Suprapubic skin (tissue), 4 donors: ENCODE data around the gene DAZL. TPM values are rescaled to one million over a fixed set of nuclear protein-coding genes. Genes with fewer than 3 reads are reported as not detected.

Source experiments
- DNase-seq, 2 donors: peaks; one replicate each; pipeline ENCODE4 v3.0.0-alpha.2; 2019; ENCODE audit warnings: low spot score in 2 of 2
- H3K27ac ChIP-seq: fragments of 200-600 bp; sonication (generic); one replicate; pipeline ENCODE4 v1.5.1; 2019
- H3K27me3 ChIP-seq: fragments of 200-600 bp; sonication (generic); one replicate; pipeline ENCODE4 v1.5.1; 2019
- H3K36me3 ChIP-seq: fragments of 200-600 bp; sonication (generic); one replicate; pipeline ENCODE4 v1.5.1; 2019
- H3K4me1 ChIP-seq: fragments of 200-600 bp; sonication (generic); one replicate; pipeline ENCODE4 v1.5.1; 2019
- H3K4me3 ChIP-seq: fragments of 200-600 bp; sonication (generic); one replicate; pipeline ENCODE4 v1.5.1; 2019; ENCODE audit warnings: mild to moderate bottlenecking
- H3K9me3 ChIP-seq: fragments of 200-600 bp; sonication (generic); one replicate; pipeline ENCODE4 v1.5.1; 2019
- EP300 ChIP-seq: sonication (generic); formaldehyde crosslinking; IDR thresholded peaks from one replicate; pipeline ENCODE4 v1.6.1; 2017; ENCODE audit warnings: antibody characterized with exemption
- POLR2A ChIP-seq, 2 donors: fragments of 450-650 bp; IDR thresholded peaks; one replicate each; pipeline ENCODE4 v1.6.1; 2017; ENCODE audit warnings: antibody characterized with exemption in 2 of 2, mild to moderate bottlenecking in 2 of 2, moderate library complexity in 2 of 2
- POLR2AphosphoS5 ChIP-seq, 3 donors: sonication (generic); formaldehyde crosslinking; IDR thresholded peaks; one replicate each; pipeline ENCODE4 v1.6.1; 2017; ENCODE audit warnings: antibody characterized with exemption in 3 of 3
- WGBS: methylation state at CpG from one replicate; pipeline ENCODE4 v1.1.5; 2018; 5-methylcytosine and 5-hydroxymethylcytosine counted together
- total RNA-seq, 4 donors: library from RNA; depleted of rRNA; stranded (reverse); fragments of >200 nt; gene quantifications; one replicate each; pipeline ENCODE4 v1.1.0, GENCODE V29; 2016
- TF ChIP-seq, protein P1 (sequence below), 2 donors: fragments of 200-600 bp in 1 of 2; fragments of 450-650 bp in 1 of 2; sonication (generic) in 1 of 2; IDR thresholded peaks; one replicate each; pipeline ENCODE4 v1.5.1; 2016 to 2019; ENCODE audit warnings: antibody characterized with exemption in 2 of 2, mild to moderate bottlenecking in 1 of 2, moderate library complexity in 1 of 2

DAZL gene
- total RNA-seq, 4 donors from 2014 or later: 0.25 TPM; not detected in 3

DNA sequence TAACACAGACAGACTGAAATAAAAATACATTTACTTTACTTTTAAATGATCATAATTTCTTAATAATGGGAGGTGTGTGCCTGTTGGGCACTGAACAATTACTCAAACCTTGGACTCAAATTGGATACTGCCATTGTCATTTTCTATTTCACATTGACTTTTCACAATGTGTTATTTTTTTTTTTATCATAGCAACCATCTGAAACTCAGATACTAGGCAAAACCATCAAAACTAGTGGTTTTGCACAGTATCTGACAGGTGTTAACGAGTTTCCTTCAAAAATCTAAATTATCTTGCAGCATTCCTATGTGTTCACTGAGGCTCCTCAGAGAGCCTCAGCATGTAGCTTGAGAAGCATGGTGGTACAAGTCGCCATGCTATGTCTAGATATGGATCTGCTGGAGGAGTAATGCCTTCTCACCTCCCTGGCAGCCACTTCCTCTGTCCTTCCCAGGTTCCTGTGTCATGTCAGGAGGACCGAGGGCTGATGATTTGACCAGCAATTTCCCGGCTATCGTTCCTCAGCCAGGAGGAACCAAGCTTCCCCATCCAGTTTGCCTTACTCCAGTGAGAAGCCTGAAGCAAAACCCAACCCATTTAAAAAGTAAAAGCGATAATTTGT lies 61.9 kb downstream of the DAZL start:
- WGBS: 81% methylated on average over 6 of the region's 6 CpGs
- no peak for DNase-seq
- no peaks in the 10 kb centered on the region for H3K4me1 ChIP-seq
- H3K4me3 ChIP-seq: no peak overlapping the region
- H3K27me3 ChIP-seq: no peaks in the 10 kb centered on the region
- TF ChIP-seq EP300 (no peak), POLR2AphosphoS5 (IDR thresholded peaks at IDR 0.05) (no peak), POLR2A (IDR thresholded peaks at IDR 0.05) (no peak)
- TF ChIP-seq, protein P1, sequence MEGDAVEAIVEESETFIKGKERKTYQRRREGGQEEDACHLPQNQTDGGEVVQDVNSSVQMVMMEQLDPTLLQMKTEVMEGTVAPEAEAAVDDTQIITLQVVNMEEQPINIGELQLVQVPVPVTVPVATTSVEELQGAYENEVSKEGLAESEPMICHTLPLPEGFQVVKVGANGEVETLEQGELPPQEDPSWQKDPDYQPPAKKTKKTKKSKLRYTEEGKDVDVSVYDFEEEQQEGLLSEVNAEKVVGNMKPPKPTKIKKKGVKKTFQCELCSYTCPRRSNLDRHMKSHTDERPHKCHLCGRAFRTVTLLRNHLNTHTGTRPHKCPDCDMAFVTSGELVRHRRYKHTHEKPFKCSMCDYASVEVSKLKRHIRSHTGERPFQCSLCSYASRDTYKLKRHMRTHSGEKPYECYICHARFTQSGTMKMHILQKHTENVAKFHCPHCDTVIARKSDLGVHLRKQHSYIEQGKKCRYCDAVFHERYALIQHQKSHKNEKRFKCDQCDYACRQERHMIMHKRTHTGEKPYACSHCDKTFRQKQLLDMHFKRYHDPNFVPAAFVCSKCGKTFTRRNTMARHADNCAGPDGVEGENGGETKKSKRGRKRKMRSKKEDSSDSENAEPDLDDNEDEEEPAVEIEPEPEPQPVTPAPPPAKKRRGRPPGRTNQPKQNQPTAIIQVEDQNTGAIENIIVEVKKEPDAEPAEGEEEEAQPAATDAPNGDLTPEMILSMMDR (IDR thresholded peaks at IDR 0.05): no peak
- no peaks in the 10 kb centered on the region for H3K36me3 ChIP-seq
- H3K9me3 ChIP-seq: no peaks in the 10 kb centered on the region
- no peak overlapping the region for H3K27ac ChIP-seq

DNA sequence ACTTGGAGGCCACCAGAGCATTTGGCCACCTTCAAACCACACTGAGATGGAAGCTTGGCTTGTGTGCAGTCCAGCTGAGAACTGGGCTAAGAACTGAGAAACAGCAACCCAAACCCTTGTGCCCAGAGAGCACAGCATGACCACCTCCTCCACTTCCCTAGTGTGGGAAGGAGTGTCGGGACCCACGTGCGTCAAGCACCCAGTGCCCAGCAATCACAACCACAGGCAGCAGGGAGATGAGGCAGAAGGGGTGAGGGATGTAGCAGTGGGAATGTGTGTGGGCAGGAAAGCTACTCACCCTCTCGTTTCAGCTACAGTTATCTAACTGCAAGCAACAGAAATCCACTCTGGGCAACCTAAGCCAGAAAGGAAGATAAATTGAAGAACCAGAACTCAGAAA lies 66.7 kb downstream of the DAZL start:
- 71% methylated on average over 4 of the region's 4 CpGs for WGBS
- DNase-seq: no peak
- H3K4me3 ChIP-seq: no peak overlapping the region
- no peaks in the 10 kb centered on the region for H3K36me3 ChIP-seq
- H3K4me1 ChIP-seq: no peaks in the 10 kb centered on the region
- TF ChIP-seq EP300 (no peak), POLR2AphosphoS5 (IDR thresholded peaks at IDR 0.05) (no peak), POLR2A (IDR thresholded peaks at IDR 0.05) (no peak)
- TF ChIP-seq, protein P1 (IDR thresholded peaks at IDR 0.05): no peak
- H3K27ac ChIP-seq: no peak overlapping the region
- H3K27me3 ChIP-seq: no peaks in the 10 kb centered on the region
- H3K9me3 ChIP-seq: no peaks in the 10 kb centered on the region

DNA sequence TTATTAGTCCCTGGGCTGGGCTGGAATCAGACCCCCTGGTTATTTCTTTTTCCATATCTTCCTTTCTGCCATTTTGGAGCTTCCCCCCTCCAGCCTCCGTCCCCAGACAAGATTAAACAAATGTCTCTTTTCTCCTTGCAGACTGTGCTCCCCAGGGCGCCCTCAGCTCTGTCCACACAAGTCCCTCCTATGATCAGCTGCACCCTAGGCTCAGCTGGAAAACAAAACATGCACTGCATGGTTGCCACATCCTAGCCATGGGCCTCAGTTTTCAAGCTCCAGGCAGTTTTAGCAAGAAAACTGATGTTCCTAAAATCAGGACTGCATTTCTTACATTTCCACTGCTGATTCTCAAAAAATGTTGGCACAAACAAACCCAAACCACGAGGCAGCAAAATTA lies 68.2 kb downstream of the DAZL start:
- Histone ChIP-seq H3K4me1 (no peaks in the 10 kb centered on the region), H3K4me3 (no peak overlapping the region), H3K36me3 (no peaks in the 10 kb centered on the region), H3K9me3 (no peaks in the 10 kb centered on the region), H3K27me3 (no peaks in the 10 kb centered on the region), H3K27ac (no peak overlapping the region)
- 46% methylated on average over 3 of the region's 3 CpGs for WGBS
- DNase-seq: no peak
- TF ChIP-seq POLR2AphosphoS5 (IDR thresholded peaks at IDR 0.05) (no peak), POLR2A (IDR thresholded peaks at IDR 0.05) (no peak), EP300 (no peak)

Other genes starting within 250 kb of the DAZL start
- 10 to 100 TPM; 10.3 to 26.9 (median 22.3) TPM for gene RFTN1, start 91.7 kb downstream of the DAZL start, total RNA-seq